Right atrium auricular region (tissue), 2 donors: ENCODE data around the gene SIRT3. TPM values are rescaled to one million over a fixed set of nuclear protein-coding genes. Genes with fewer than 3 reads are reported as not detected.
A peak's percentile ranks its signal among the peaks of the same experiment; 100 is the strongest.

Source experiments
- DNase-seq: peaks from one replicate; pipeline ENCODE4 v3.0.0-alpha.2; 2019; ENCODE audit warnings: low spot score
- H3K27ac ChIP-seq, 2 donors: fragments of 200-600 bp; sonication (generic); 1 replicate in 1 of 2; 2 replicates in 1 of 2; pipeline ENCODE4 v1.5.1; 2016 to 2019
- H3K27me3 ChIP-seq, 2 donors: fragments of 200-600 bp; sonication (generic); one replicate each; pipeline versions ENCODE4 v1.5.1 to v1.6.0; 2017 to 2019
- H3K36me3 ChIP-seq: fragments of 200-600 bp; sonication (generic); one replicate; pipeline ENCODE4 v1.5.1; 2016
- H3K4me1 ChIP-seq, 2 donors: fragments of 200-600 bp; sonication (generic); one replicate each; pipeline versions ENCODE4 v1.5.1 to v1.6.0; 2017 to 2019
- H3K4me3 ChIP-seq, 2 donors: fragments of 200-600 bp; sonication (generic); 1 replicate in 1 of 2; 2 replicates in 1 of 2; pipeline ENCODE4 v1.5.1; 2017 to 2019; ENCODE audit warnings: mild to moderate bottlenecking in 1 of 2, moderate library complexity in 1 of 2
- H3K9me3 ChIP-seq, 2 donors: fragments of 200-600 bp; sonication (generic); one replicate each; pipeline ENCODE4 v1.5.1; 2019
- total RNA-seq, 2 donors: library from RNA; depleted of rRNA; stranded (reverse); fragments of >200 nt; gene quantifications; one replicate each; pipeline ENCODE4 v1.1.0, GENCODE V29; 2016
- TF ChIP-seq, protein P1 (sequence below), 2 donors: fragments of 200-600 bp; sonication (generic); IDR thresholded peaks; one replicate each; pipeline ENCODE4 v1.5.1; 2019; ENCODE audit warnings: antibody characterized with exemption in 2 of 2

The SIRT3 gene
- total RNA-seq, 2 donors from 2014 or later = 18.3 to 31.4 TPM

GRCh38 chr11:206002-206384 is 30.1 kb downstream of the SIRT3 start:
- H3K27ac ChIP-seq = peak overlapping the region; percentile 95 to 99
- no peak for DNase-seq
- peaks cover 0 to 62% of the 10 kb centered on the region in 2 donors for H3K4me1 ChIP-seq
- peaks cover 50% of the 10 kb centered on the region for H3K36me3 ChIP-seq
- TF ChIP-seq, protein P1, sequence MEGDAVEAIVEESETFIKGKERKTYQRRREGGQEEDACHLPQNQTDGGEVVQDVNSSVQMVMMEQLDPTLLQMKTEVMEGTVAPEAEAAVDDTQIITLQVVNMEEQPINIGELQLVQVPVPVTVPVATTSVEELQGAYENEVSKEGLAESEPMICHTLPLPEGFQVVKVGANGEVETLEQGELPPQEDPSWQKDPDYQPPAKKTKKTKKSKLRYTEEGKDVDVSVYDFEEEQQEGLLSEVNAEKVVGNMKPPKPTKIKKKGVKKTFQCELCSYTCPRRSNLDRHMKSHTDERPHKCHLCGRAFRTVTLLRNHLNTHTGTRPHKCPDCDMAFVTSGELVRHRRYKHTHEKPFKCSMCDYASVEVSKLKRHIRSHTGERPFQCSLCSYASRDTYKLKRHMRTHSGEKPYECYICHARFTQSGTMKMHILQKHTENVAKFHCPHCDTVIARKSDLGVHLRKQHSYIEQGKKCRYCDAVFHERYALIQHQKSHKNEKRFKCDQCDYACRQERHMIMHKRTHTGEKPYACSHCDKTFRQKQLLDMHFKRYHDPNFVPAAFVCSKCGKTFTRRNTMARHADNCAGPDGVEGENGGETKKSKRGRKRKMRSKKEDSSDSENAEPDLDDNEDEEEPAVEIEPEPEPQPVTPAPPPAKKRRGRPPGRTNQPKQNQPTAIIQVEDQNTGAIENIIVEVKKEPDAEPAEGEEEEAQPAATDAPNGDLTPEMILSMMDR (IDR thresholded peaks at IDR 0.05) = no peak
- H3K4me3 ChIP-seq = peak overlapping the region; percentile 95 to 98
- no peaks in the 10 kb centered on the region for H3K27me3 ChIP-seq
- no peaks in the 10 kb centered on the region for H3K9me3 ChIP-seq

GRCh38 chr11:205221-206001 is 30.7 kb downstream of the SIRT3 start:
- no peaks in the 10 kb centered on the region for H3K9me3 ChIP-seq
- H3K27me3 ChIP-seq = no peaks in the 10 kb centered on the region
- TF ChIP-seq, protein P1 (IDR thresholded peaks at IDR 0.05) = no peak
- peak overlapping the region; percentile 95 to 99 for H3K27ac ChIP-seq
- H3K4me3 ChIP-seq = peak overlapping the region in 1 of 2 donors; percentile 98
- peak; percentile 54 for DNase-seq
- H3K4me1 ChIP-seq = peaks cover 0 to 56% of the 10 kb centered on the region in 2 donors
- peaks cover 49% of the 10 kb centered on the region for H3K36me3 ChIP-seq

DNA sequence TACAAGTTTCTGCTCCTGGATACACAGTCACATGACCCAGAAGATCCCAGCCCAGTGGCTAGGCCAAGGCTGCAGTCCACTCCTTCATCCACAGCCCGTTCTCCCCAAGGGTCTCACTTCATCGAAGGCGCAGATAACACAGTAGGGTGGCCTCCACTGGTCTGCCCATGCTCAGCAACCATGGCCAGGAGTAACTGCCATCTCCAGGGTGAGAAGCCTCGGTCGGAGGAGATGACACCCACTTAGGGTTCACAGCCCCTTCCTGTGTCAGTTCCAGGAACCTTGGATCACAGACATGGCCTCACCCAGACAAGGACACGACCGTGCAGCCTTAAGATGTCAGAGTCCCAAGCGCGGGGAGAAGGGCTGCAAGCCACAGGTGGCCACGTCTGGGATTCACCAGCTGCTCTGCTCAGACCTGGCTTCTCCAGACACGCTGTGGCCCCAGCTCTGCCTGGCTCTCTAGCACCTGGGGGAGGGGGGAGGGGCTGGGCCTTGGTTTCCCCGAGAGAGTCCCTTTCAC is 31.5 kb downstream of the SIRT3 start:
- Histone ChIP-seq H3K27me3 (no peaks in the 10 kb centered on the region), H3K36me3 (peaks cover 41% of the 10 kb centered on the region), H3K4me3 (no peak overlapping the region), H3K4me1 (peaks cover 0 to 48% of the 10 kb centered on the region in 2 donors), H3K9me3 (no peaks in the 10 kb centered on the region), H3K27ac (no peak overlapping the region)
- TF ChIP-seq, protein P1 (IDR thresholded peaks at IDR 0.05) = no peak
- peak; percentile 55 for DNase-seq

- H3K27ac ChIP-seq = no peak overlapping the region
- H3K4me3 ChIP-seq = no peak overlapping the region
- peaks cover 0 to 42% of the 10 kb centered on the region in 2 donors for H3K4me1 ChIP-seq
- H3K9me3 ChIP-seq = no peaks in the 10 kb centered on the region
- no peaks in the 10 kb centered on the region for H3K27me3 ChIP-seq
- TF ChIP-seq, protein P1 (IDR thresholded peaks at IDR 0.05) = no peak
- H3K36me3 ChIP-seq = peaks cover 36% of the 10 kb centered on the region
- DNase-seq = peak; percentile 40
These were observed 32.1 kb downstream of the SIRT3 start for GRCh38 chr11:203945-204586.

DNA sequence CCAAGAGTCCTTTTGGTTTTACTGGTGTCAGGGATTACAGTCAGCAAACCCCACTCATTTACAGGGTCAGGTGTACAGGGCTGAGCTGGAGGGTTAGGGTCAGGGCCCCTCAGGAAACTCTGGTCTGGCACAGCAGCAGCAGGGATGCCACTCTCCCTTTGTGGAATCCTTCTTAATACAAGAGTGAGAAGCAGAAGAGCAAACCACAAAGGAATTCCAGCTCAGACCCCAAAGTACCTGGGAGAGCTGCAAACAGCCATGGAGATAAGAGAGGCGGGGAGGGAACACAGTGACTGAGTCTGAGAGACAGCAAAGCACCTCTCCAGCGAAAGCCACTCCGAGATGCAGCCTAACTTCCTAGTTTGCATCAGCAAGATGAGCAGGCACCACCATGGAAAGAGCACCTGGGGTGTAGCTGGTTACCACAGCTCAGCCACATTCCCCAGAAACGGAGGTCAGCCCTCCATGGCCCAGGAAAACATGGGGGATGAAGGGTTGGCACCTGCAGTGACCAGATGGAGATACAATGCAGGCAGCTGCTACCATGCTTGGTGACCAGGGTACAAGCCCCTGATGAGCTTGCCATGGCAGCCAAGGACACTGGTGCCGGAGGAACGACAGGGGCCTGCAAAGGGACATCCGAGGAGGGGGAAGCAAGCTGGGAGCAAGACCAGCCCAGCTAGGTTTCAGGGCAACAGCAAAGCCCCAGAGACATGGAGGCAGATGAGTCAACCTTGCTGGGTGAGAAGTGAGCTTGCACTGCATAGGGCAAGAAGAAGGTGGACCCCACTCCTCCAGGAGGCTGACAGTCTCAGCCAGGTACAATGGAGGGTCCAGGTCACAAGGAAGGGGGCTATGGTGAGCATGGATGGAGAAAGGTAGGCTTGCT is 32.8 kb downstream of the SIRT3 start:
- Histone ChIP-seq H3K4me3 (no peak overlapping the region), H3K4me1 (peaks cover 0 to 40% of the 10 kb centered on the region in 2 donors), H3K27ac (no peak overlapping the region), H3K27me3 (no peaks in the 10 kb centered on the region), H3K36me3 (peaks cover 36% of the 10 kb centered on the region), H3K9me3 (no peaks in the 10 kb centered on the region)
- TF ChIP-seq, protein P1 (IDR thresholded peaks at IDR 0.05) = no peak
- DNase-seq = peak; percentile 54
